Panc1 (cell line): Measurements from ENCODE around the gene ISCU.

Experiments
- CTCF ChIP-seq: fragments of 450-650 bp; IDR thresholded peaks from 2 replicates; pipeline ENCODE4 v1.5.1; 2017; ENCODE audit warnings: mild to moderate bottlenecking
- REST ChIP-seq, 2 experiments: IDR thresholded peaks; 2 replicates each; pipeline ENCODE4 v1.6.1; 2011 to 2012; ENCODE audit warnings: low read depth in 2 of 2, control low read depth in 1 of 2, low read length in 1 of 2, mild to moderate bottlenecking in 1 of 2, moderate library complexity in 1 of 2; ENCODE audit not compliant: insufficient read depth in 1 of 2

- TF ChIP-seq CTCF: no peak
- TF ChIP-seq REST (IDR thresholded peaks at IDR 0.05; ENCODE audit: insufficient read depth in 1 of 2, low read depth in 2 of 2, low read length in 1 of 2): no peak
Measured at GRCh38 chr12:108571609-108572165, 9.3 kb downstream of the ISCU start.
